DMS153 treated with DMSO at 0.1 percent for 48 hours (cell line): Measurements from ENCODE around the gene CLEC16A.

Experiments used
- DNase-seq: peaks from one replicate; lab custom pipeline; 2025; ENCODE audit not compliant: unreplicated experiment; lab: John Stamatoyannopoulos, UW

Gene CLEC16A

DNA sequence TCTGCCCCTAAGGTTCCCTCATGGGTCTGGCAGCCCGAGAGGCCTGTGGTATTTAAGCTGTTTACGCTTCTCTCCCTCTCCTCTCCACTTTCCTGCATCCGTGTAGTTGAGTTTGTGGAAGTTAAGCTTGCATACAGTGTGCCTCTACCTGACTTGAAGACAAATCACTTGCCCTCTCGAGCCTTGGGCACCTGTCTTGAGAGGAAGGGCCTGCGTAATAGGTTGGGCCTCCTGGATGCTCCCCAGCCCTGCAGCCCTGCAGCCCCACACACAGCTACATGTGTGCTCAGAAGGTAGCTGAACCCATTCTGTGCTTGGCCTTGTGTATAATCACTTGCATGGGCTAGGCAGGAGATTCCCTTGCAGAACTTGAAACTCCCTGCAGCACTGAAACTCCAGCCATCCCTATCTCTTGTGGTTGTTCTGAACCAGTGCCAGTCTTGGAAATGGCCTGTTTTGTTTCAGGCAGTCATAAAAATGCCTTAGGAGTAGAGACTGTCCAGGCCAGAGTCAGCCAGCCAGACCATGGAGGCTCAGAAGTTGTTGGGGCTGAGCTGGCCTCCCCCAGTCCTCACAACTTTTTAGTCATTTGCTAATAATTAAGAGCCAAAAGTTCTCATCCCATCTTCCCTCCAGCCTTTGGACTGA is 134.6 kb downstream of the CLEC16A start:
- no peak for DNase-seq

DNA sequence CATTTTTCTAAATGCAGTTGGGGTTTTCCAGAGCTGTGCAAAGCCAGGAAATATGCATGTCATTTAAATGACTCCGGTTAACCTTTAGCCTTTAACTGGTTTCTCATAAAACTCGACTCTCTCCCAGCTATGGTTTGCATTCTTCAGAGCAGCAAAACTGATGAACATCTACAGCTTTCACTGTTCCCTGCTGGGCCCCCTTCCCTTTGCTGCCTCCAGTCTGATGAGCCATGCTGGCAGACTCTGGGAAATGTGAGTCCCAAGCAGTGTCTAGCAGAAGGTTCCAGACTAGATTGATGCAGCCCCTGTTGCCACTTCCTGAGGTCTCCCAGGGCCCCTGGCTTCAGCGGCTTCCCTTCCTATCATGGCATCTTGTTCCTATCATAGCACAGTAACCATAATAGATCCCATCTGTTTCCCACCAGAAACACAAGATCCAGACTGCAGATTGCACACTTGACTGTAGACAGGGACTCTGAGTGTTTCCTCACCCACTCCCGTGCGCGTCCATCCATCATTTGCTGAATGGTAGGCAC is 135.4 kb downstream of the CLEC16A start:
- no peak for DNase-seq

GRCh38 chr16:11080327-11080967 is 136.1 kb downstream of the CLEC16A start:
- no peak for DNase-seq

- no peak for DNase-seq
These were observed 136.8 kb downstream of the CLEC16A start for GRCh38 chr16:11080999-11081630.

DNA sequence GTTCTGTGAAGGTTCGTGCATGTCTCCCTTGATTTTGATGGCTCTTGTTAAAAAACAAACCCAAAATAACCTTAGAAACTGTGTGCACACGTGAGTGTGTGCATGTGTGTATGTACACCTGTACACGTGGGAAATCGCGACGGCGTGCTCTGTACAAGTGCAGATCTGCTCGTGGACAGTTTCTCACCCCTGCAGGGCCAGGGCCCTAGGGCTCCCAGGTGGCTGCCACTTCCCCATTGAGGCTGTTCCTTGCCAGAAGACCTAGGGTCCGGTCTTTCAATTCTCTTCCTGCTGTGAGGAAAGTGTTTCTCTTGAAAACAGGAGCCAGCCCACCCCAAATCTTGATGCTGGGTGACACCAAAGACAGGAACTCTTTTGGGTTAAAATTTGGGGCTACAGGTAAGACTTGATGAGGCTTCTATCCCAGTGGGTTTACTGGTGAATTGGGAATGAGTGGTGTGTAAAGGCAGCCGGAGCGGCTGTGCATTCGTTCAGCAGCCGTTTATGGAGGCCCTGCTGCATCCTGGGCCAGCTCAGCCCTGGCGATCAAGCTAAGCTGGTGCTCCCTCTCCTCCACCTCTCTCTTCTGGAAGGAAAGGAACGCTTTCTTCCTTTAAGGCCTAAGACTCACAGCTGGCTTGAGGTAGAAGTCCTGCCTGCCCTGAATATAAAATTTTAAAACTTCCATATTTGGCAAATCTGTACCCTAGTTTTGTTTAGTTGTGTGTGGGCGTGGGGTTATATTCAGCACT is 137.9 kb downstream of the CLEC16A start:
- no peak for DNase-seq

DNA sequence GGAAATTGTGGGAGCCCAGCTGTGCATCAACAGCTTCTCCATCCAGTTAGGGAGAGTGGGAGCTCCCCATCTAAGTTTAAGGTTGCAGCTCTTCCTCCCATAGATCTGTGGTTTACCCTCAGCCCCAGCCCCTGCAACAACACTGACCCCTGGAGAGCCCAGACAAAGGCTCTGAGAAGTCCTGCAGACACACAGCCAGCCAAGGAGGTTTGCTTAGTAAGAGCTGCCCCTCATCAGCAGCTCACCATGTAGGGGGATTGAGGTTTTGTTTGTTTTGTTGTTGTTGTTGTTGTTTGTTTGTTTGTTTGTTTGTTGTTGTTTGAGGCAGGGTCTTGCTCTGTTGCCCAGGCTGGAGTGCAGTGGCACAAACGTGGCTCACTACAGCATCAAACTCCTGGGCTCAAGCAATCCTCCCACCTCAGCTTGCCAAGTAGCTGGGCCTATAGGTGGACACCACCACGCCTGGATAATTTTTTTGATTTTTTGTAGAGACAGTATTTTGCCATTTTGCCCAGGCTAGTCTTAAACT is 138.6 kb downstream of the CLEC16A start:
- DNase-seq, result no peak

- DNase-seq, result no peak
These were observed 140.1 kb downstream of the CLEC16A start for GRCh38 chr16:11084484-11084875.

- no peak for DNase-seq
These were observed 140.6 kb downstream of the CLEC16A start for GRCh38 chr16:11084876-11085485.

- no peak for DNase-seq
These were observed 141.6 kb downstream of the CLEC16A start for GRCh38 chr16:11085916-11086315.

- no peak for DNase-seq
These were observed 143.3 kb downstream of the CLEC16A start for GRCh38 chr16:11087691-11088073.

- DNase-seq, result no peak
These were observed 143.8 kb downstream of the CLEC16A start for GRCh38 chr16:11088074-11088730.

DNA sequence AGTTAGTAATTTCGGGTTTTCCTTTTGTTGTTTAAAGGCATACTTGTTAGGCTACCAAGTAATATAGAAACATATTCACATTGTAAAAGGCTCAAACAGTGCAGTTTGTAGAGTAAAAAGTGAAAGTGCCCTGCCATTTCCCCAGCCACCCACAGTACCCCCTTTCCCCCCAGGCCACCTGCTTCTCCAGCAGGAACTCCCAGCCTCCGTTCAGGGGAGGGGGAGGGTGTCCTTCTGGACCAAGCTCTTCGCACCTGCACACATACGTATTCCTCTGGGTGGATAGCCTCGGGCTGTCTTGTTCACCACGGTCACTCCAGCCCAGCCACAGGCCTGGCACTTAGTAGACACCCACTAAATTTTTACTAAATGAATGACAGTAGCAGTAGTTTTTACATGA is 144.5 kb downstream of the CLEC16A start:
- no peak for DNase-seq

GRCh38 chr16:11089504-11090124 is 145.2 kb downstream of the CLEC16A start:
- DNase-seq, result no peak

GRCh38 chr16:11090232-11090631 is 145.9 kb downstream of the CLEC16A start:
- no peak for DNase-seq

DNA sequence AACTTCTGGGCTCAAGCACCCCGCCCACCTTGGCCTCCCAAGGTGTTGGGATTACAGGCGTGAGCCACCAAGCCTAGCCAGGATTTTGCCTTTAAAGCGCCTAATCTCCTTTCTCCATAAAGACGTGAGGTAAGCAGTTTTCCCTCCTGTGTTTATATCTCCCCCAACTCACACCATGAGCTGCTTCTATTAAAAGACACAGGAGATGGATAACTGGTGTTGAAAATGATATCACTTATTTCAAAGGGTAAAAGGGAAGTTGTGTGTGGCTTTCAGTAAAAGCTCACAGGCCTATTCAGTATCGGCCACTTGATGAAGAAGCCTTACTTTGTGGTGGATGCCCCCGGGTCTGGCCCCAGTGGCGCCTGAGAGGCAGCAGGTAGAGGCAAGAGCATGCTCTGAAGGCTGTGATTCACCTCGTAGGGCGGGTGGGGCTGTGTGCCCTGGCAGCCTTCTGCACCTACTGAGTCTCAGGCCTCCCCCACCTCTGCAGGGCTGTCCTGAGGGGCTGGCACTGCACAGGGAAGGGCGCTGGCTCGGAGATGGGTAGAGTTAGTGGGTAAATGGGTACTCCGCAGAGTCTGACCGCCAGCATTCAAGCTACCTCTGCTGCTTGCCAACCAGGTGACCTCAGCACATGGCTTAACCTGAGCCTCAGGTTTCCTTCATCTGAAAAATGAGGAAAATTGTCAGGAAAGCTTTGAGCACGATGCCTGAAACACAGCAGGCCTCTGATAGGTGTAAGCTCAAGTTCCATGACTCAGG is 146.8 kb downstream of the CLEC16A start:
- no peak for DNase-seq

DNA sequence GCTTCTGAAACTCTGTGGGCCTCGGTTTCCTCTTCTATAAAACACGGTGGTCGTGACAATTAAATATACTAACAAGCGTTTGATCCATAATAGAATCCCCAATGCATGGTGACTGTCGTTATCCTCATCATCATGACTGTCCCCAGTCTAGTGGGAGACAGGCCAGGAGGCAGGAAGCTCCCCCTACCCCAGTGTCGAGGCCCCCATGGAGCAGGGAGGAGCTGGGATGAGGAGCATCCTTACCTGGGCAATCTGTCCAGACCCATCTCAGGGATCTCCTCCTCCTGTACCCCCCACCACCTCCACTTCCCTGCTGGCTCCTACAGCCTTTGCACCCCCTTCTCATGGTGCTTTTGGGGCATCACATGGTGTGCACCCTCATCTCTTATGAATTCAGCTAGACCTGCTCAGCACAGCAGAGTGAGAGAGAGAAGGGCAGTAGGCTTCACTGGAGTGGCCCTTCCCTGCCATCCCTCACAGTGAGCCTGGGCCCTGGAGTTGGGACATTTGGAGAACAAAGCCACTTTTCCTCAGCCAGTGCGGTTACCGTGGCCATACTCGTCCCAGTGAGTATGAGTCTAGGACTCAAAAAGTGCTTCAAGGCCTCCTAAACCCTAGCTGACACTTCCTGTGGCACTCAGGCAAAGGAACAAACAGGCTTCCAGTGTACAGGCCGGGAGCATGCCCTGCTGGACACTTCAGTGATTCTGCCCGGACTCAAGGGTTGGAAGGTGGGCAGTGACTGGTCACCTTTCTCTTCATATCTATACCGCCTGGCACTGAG is 148.6 kb downstream of the CLEC16A start:
- DNase-seq, result no peak

DNA sequence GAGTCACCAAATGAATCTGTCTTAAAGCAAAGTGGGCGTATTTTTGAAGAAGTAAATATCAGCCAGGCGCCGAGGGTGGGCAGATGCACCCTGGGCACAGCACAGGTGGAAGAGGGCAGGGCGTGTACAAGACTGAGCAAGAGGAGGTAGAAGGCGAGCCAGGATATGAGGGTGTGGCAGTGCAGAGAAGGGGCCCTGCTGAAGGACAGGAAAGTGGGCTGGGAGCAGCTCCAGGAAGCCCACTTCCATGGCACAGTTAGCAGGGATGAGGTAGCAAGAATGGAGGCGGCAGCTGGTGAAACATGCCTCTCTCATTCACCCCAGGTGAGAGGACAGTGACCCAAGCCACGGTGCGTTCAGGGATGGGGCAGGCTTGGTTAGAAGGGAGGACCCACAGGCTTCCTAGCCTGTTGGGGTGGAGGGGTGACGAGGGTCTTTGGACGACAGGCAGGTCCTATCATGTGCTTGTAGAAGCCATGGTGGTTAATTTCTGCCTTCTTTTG is 149.3 kb downstream of the CLEC16A start:
- no peak for DNase-seq
